ENCODE data around the gene DNAJC15. TPM values are rescaled to one million over a fixed set of nuclear protein-coding genes. Genes with fewer than 3 reads are reported as not detected.
A peak's percentile ranks its signal among the peaks of the same experiment; 100 is the strongest.

Gene DNAJC15
- total and polyA plus RNA-seq, 2 donors (not counting 3 experiments of a cell fraction or from before 2014, with no cell fraction given), result 21.8 to 40.8 TPM

- H2AFZ ChIP-seq (ENCODE audit: low read depth, low read length), result peak overlapping the region; percentile 31
- peak; percentile 34 for DNase-seq (ENCODE audit: low read depth, low spot score)
- peak overlapping the region in 2 of 3 experiments; percentile 41 to 65 for H3K4me3 ChIP-seq (replicated peaks in 1 of 3; ENCODE audit: insufficient read depth in 1 of 3, low read depth in 1 of 3, low read length in 3 of 3)
- no peaks in the 10 kb centered on the region for H3K9me1 ChIP-seq (replicated peaks; ENCODE audit: control insufficient read depth, extremely low read depth, insufficient read depth, low read length)
- no peaks in the 10 kb centered on the region for H3K36me3 ChIP-seq (ENCODE audit: control insufficient read depth in 2 of 2, extremely low read depth in 1 of 2, insufficient read depth in 2 of 2, low read length in 2 of 2)
- peak overlapping the region; percentile 46 for H3K9ac ChIP-seq (replicated peaks; ENCODE audit: extremely low read depth, insufficient read depth, low read length)
- no peaks in the 10 kb centered on the region for H4K20me1 ChIP-seq (replicated peaks; ENCODE audit: control insufficient read depth, extremely low read depth, insufficient read depth, low read length)
- no peaks in the 10 kb centered on the region for H3K79me2 ChIP-seq (ENCODE audit: control insufficient read depth, insufficient read depth, low read length)
- ChIA-PET POLR2A (no interaction called here), CTCF (interaction anchor here (0.9 to 7.9 kb wide), 12 partner anchors 8 to 806 kb away, joined by 3 to 168 read pairs (median 4); no protein-coding TSS in a partner anchor)
- intact Hi-C loops (cut with micrococcal nuclease), result loop anchor here (1.0 to 5.0 kb wide), 2 partner anchors 214 to 786 kb away; no protein-coding TSS in a partner anchor
- no TSS peak for BruUV-seq (replicated peaks)
- peaks cover 3% of the 10 kb centered on the region for H3K4me1 ChIP-seq (ENCODE audit: control insufficient read depth, extremely low read depth, insufficient read depth, low read length)
- dilution Hi-C loops (cut with MboI; ENCODE audit: extremely low pct_ligation_motif_present, low sequenced_read_pairs), result no loop called here
- H3K27ac ChIP-seq (ENCODE audit: insufficient read depth, low read depth, low read length), result peak overlapping the region; percentile 41
- TF ChIP-seq EZH2 (IDR thresholded peaks at IDR 0.05; ENCODE audit: borderline replicate concordance, low read depth, low read length, severe bottlenecking), result no peak
- H3K27me3 ChIP-seq (ENCODE audit: control insufficient read depth in 2 of 2, insufficient read depth in 2 of 2, low read length in 2 of 2), result no peaks in the 10 kb centered on the region
- peak overlapping the region; percentile 91 for H3K4me2 ChIP-seq (ENCODE audit: insufficient read depth, low read length)
- no peak for FAIRE-seq
- no peaks in the 10 kb centered on the region for H3K9me3 ChIP-seq (replicated peaks; ENCODE audit: control insufficient read depth, insufficient read depth, low read length)
These were observed 64.7 kb downstream of the DNAJC15 start for GRCh38 chr13:43088093-43088511.

- dilution Hi-C loops (cut with MboI; ENCODE audit: extremely low pct_ligation_motif_present, low sequenced_read_pairs), result no loop called here
- CTCF ChIA-PET, result no interaction called here
- no peak overlapping the region for H3K9ac ChIP-seq (replicated peaks; ENCODE audit: extremely low read depth, insufficient read depth, low read length)
These were observed 66.6 kb downstream of the DNAJC15 start for GRCh38 chr13:43089912-43090498.

More at GRCh38 chr13:43089912-43090498, 66.6 kb downstream of the DNAJC15 start:
- FAIRE-seq, result no peak
- H3K27me3 ChIP-seq (ENCODE audit: control insufficient read depth in 2 of 2, insufficient read depth in 2 of 2, low read length in 2 of 2), result no peaks in the 10 kb centered on the region
- no peak overlapping the region for H3K27ac ChIP-seq (ENCODE audit: insufficient read depth, low read depth, low read length)
- POLR2A ChIA-PET, result no interaction called here
- H3K79me2 ChIP-seq (ENCODE audit: control insufficient read depth, insufficient read depth, low read length), result no peaks in the 10 kb centered on the region
- H3K4me1 ChIP-seq (ENCODE audit: control insufficient read depth, extremely low read depth, insufficient read depth, low read length), result peaks cover 6% of the 10 kb centered on the region
- TF ChIP-seq POLR2AphosphoS5 (IDR thresholded peaks at IDR 0.05; ENCODE audit: insufficient read depth, low read depth, low read length) (no peak), CTCF (IDR thresholded peaks at IDR 0.05; ENCODE audit: extremely low read depth in 1 of 2, insufficient read depth in 1 of 2, low read depth in 1 of 2, low read length in 2 of 2) (no peak), FOS (IDR thresholded peaks at IDR 0.05; ENCODE audit: borderline replicate concordance, insufficient read depth, low read length) (no peak), JUN (IDR thresholded peaks at IDR 0.05; ENCODE audit: borderline replicate concordance, insufficient read depth, insufficient read length, low read depth) (no peak), MYC (IDR thresholded peaks at IDR 0.05; ENCODE audit: low read depth, low read length) (no peak), MAX (IDR thresholded peaks at IDR 0.05; ENCODE audit: insufficient read depth, insufficient read length) (no peak), POLR2A (IDR thresholded peaks at IDR 0.05; ENCODE audit: low read depth, low read length) (no peak), EZH2 (IDR thresholded peaks at IDR 0.05; ENCODE audit: borderline replicate concordance, low read depth, low read length, severe bottlenecking) (no peak), GATA2 (IDR thresholded peaks at IDR 0.05; ENCODE audit: insufficient read depth, insufficient read length, low read depth, low read length) (no peak)
- DNase-seq (ENCODE audit: low read depth, low spot score), result no peak
- H3K4me2 ChIP-seq (ENCODE audit: insufficient read depth, low read length), result no peak overlapping the region
- no peak overlapping the region for H2AFZ ChIP-seq (ENCODE audit: low read depth, low read length)
- intact Hi-C loops (cut with micrococcal nuclease), result loop anchor here (5.0 to 10.0 kb wide), 2 partner anchors 212 to 275 kb away; no protein-coding TSS in a partner anchor
- no peaks in the 10 kb centered on the region for H3K9me3 ChIP-seq (replicated peaks; ENCODE audit: control insufficient read depth, insufficient read depth, low read length)
- no TSS peak for BruUV-seq (replicated peaks)
- no peaks in the 10 kb centered on the region for H3K36me3 ChIP-seq (ENCODE audit: control insufficient read depth in 2 of 2, extremely low read depth in 1 of 2, insufficient read depth in 2 of 2, low read length in 2 of 2)
- H4K20me1 ChIP-seq (replicated peaks; ENCODE audit: control insufficient read depth, extremely low read depth, insufficient read depth, low read length), result no peaks in the 10 kb centered on the region
- H3K9me1 ChIP-seq (replicated peaks; ENCODE audit: control insufficient read depth, extremely low read depth, insufficient read depth, low read length), result no peaks in the 10 kb centered on the region
- H3K4me3 ChIP-seq (replicated peaks in 1 of 3; ENCODE audit: insufficient read depth in 1 of 3, low read depth in 1 of 3, low read length in 3 of 3), result no peak overlapping the region
